NK-92 (cell line): ENCODE results near the gene KLHL22.
"Not testable (repeated sequence)": the region's sequence is repeated elsewhere in the genome, so short reads cannot be mapped to it uniquely, and the experiment has no call there.

Experiments used
- DNase-seq: peaks from one replicate; lab custom pipeline; 2025; ENCODE audit not compliant: unreplicated experiment; lab: John Stamatoyannopoulos, UW

KLHL22 gene

GRCh38 chr22:20494978-20495860, at the start of gene KLHL22:
TSS of gene KLHL22 (minus strand) at chr22:20495795. CDS start at chr22:20489211, 6,584 bp downstream.
- no peak for DNase-seq

- not testable (repeated sequence) for DNase-seq
These were observed 49.7 kb upstream of the KLHL22 start for GRCh38 chr22:20545318-20545634.

DNA sequence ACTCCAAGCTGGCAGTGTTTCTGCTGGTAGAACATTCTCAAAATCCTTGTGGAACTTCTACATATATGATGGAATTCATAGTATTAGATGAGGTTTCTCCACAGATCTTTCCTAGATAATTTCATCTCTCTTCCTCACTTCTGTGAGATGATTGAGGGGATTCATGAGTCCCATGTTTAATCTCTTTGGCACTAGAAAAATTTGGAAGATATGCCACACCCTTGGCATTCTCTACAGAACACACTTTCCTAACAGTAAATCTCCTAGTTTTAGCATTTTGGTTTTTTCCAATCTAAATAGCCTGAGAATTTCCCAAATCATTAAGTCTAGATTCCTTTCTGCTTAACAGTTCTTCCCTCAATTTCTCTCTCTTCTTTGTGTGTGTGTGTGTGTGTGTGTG, 47.1 kb upstream of the KLHL22 start:
- no peak for DNase-seq

GRCh38 chr22:20542055-20542454, 46.5 kb upstream of the KLHL22 start:
- no peak for DNase-seq

DNA sequence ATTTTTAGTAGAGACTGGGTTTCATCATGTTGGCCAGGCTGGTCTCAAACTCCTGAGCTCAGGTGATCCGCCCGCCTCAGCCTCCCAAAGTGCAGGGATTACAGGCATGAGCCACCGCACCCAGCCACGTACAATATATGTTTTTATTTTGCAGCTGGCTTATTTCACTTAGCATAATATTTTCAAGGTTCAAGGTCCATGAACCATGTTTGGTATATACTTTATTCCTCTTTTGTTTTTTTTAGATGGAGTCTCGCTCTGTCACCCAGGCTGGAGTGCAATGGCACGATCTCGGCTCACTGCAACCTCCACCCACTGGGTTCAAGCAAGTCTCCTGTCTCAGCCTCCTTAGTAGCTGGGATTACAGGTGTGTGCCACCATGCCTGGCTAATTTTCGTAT, 43.3 kb upstream of the KLHL22 start:
- DNase-seq: not testable (repeated sequence)

DNA sequence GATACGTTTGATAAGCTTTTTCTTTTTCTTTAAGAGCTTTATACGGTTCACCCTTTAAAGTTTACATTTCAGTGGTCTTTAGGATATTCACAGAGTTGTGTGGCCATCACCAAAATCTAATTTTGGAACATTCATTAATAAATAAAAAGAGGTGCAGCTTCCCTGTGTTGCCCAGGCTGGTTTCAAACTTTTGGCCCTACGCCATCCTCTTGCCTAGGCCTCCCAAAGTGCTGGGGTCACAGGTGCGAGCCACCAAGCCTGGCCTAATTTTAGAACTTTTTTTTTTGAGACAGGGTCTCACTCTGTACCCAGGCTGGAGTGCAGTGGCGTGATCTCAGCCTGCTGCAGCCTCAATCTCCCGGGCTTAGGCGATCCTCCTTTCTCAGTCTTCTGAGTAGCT, 42.4 kb upstream of the KLHL22 start:
- DNase-seq: no peak

GRCh38 chr22:20537325-20537756, 41.7 kb upstream of the KLHL22 start:
- DNase-seq: no peak

DNA sequence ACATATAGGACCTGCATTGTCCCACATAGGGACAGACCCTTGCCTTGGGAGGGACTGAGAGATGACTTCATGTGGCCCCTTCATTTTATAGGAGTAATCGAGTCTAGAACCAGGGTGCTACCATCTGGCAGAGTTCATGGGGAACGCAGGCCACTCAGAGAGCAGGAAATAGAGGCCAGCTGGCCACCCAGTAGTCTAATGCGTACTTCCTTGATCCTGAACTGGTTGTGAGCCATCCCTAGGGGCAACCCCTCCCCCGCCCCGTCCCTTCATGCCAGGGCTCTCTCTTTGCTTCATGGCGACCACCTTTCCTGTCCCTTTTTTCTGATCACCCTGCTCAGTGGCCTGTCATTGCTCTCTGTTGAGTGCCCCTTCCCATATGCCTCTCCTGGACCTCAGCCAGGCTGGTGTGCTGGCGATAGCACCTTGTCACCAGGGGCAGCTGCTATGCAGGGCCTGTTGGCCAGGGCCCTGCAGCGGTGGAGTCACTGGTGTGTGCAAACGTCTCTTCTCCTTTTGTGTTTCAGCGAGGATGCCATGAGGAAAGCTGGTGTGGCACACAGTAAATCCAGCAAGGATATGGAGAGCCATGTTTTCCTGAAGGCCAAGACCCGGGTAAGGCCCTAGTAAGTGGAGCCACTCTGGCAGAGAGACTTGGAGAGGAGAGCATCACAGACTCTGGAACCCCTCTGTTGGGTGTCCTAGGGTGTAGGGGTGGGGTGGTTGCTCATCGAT, 41.2 kb upstream of the KLHL22 start:
- no peak for DNase-seq

GRCh38 chr22:20533879-20534265, 38.3 kb upstream of the KLHL22 start:
- DNase-seq: no peak

- DNase-seq: no peak
These were observed 37.7 kb upstream of the KLHL22 start for GRCh38 chr22:20533095-20533878.

DNA sequence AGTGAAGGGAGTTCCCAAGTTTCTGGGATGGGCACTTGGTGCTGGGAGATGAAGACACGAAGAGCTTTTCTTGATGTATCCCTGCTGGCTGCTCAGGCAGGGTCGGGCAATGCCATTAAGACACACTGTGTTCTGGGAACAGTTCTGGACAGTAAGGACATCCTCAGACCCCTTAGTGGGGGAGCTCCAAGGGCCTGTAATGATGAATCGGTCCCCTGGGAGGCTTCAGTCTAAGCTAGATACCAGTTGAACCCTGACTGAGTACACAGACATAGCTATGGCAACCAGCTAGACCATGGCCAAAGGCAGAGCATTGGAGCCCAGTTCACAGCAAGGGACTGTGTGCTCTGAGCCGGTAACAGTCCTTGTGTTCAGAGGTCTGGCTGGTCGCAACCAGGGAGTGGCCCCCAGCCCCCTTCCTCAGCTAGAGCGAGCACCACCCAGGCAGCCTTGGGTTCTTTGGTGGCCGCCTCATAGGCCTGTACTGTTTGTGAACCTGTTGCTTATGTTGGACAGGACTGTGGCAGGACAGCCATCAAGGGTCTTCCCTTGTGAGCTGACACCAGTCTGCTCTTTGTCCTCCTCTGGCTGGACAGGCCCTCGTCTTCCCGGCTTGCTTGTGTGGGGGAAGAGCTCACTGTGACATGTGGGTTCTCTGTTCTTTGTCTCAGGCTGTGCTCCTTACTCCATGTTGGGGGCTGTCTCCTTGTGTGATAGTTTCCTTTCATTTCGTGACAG, 36.8 kb upstream of the KLHL22 start:
- DNase-seq: no peak

DNA sequence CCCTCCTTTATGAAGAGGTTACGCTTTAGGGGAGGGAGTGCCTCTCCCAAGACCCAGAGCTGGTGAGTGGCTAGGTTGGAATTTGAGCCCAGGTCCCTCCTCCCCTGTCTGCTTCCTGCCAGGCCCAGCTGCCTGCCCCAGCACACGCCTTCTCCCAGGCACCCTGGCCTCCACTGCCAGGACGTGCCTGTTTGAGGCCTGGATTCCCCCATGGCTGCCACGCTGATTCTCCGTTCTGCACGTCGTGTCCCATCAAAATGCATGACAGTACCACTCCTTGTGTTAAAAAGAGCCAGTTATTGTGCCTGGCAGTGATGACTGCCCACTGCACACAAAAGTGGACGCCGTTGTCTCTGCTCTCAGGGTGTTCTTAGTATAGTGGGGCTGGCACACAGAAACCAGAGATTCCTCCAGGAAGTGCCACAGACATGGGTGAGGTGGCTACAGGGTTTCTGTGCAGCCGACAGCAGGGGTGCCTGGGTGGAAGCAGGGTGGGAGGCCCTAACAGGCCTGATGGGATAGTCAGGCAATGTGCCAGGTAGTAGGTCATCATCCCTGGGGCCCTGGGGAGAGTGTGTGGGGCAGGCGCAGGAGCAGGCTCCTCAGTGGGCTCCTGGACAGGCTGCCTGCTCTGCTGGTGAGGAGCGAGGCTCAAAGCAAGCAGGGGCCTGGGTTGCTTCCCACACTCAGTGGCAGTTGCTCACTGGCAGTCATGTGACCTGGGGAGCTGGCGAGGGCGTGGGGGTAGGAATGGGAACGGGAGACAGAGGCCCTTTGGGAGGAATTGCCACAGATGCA, 36.0 kb upstream of the KLHL22 start:
- DNase-seq: no peak

GRCh38 chr22:20531154-20531403, 35.5 kb upstream of the KLHL22 start:
- no peak for DNase-seq

DNA sequence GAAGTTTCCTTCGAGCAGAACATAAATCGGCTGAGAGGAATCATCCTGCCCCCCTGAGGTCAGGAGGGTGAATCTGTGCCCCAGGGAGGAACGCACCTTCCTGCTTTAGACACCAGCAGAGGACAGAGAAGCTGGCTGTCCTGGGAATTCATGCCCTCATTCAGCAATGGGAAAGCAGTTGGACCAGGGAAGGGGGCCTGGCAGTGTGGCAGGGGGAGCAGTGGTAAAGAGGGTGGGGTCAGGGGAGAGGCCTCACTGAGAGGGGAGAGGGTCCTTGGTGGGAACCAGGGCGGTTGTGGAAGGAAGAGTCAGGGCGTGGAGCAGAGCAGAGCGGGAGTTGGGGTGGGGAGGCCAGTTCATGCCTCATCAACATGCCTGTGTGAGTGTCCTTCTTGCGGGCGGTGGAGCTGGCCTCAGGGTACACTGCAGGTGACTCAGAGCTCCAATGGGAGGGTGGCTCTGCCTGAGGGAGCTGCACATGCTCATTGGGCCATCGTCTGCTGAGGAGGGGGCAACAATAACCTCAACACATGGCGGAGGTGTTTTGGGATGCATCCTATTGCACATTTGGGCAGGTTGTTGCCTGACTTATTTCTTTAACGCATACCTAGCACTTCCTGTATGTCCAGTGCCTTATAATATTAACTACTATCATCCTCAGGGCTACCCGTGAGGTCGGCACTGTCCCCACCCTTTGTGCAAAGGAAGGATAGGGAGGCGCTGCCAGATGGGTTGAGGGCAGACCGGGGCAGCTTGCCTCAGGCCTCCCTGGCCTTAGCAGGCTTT, 35.0 kb upstream of the KLHL22 start:
- no peak for DNase-seq

DNA sequence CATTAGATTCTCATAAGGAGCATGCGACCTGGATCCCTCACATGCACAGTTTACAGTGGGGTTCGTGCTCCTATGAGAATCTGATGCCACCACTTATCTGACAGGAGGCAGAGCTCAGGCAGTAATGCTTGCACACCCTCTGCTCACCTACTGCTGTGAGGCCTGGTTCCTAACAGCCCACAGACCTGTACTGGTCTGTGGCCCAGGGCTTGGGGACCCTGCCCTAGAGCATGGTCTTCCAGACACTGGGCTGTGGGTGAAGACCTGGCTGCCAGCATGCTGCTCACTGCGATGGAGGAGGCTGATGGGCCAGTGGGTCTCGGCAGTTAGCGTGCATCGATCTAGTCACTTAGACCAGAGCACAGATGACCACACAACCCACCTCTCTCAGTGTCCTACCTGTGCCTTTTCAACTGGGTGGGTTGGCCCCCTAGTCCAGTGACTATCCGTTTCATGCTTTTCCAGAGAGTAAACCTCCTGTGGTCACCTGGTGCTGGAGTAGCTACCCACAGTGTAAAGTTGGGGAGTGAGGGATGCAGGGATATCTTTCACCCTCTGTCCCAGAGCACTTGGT, 32.9 kb upstream of the KLHL22 start:
- no peak for DNase-seq

GRCh38 chr22:20526628-20527355, 31.2 kb upstream of the KLHL22 start:
- no peak for DNase-seq

GRCh38 chr22:20526305-20526627, 30.7 kb upstream of the KLHL22 start:
- DNase-seq: no peak

DNA sequence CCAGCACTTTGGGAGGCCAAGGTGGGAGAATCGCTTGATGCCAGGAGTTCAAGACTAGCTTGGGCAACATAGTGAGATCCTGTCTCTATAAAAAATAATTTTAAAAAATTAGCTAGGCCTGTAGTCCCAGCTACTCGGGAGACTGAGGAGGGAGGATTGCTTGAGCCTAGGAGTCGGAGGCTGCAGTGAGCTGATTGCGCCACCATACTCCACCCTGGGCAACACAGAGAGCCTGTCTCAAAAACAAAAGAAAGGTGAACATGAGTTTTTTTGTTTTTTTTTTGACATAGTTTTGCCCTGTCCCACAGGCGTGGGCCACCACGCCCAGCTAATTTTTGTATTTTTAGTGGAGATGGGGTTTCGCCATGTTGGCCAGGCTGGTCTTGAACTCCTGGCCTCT, 29.5 kb upstream of the KLHL22 start:
- DNase-seq: no peak

- no peak for DNase-seq
These were observed 28.4 kb upstream of the KLHL22 start for GRCh38 chr22:20524004-20524481.
